Activated T-cell treated with anti-CD3 and anti-CD28 coated beads, Interleukin-2, amount 50 U/mL, for 72 hours (primary cell): ENCODE results near the gene IL36G. TPM values are rescaled to one million over a fixed set of nuclear protein-coding genes. Genes with fewer than 3 reads are reported as not detected.

ENCODE experiments used
- total RNA-seq, 2 donors: library from RNA; stranded (reverse); gene quantifications; one replicate each; pipeline ENCODE4 v1.2.3, GENCODE V29; 2022

IL36G gene
- total RNA-seq, 2 donors from 2014 or later = not detected

Other genes starting within 250 kb of the IL36G start
- 10 to 100 TPM; 45.5 to 47.7 TPM for gene CKAP2L, start 213.4 kb upstream of the IL36G start, total RNA-seq
- 1 to 10 TPM; 1.4 to 6.6 TPM for gene IL1A, start 193.5 kb upstream of the IL36G start, total RNA-seq
- gene IL1B, start 141.2 kb upstream of the IL36G start, total RNA-seq = under 1 TPM in 1 of 2 donors, not detected in 1; 0.14 TPM
- gene IL37, start 66.8 kb upstream of the IL36G start, total RNA-seq = not detected
- under 1 TPM in 1 of 2 donors, not detected in 1; 0.84 TPM for gene IL36A, start 27.5 kb downstream of the IL36G start, total RNA-seq
- not detected for gene IL36B, start 74.9 kb downstream of the IL36G start, total RNA-seq
- gene IL36RN, start 81.2 kb downstream of the IL36G start, total RNA-seq = not detected
- not detected for gene IL1F10, start 90.0 kb downstream of the IL36G start, total RNA-seq
- gene IL1RN, start 149.6 kb downstream of the IL36G start, total RNA-seq = 10 to 100 TPM; 18.5 to 44.3 TPM
- gene PSD4, start 196.0 kb downstream of the IL36G start, total RNA-seq = 100 to 1,000 TPM; 174 to 200 TPM